Measurements from ENCODE around the gene PLCL2. TPM values are rescaled to one million over a fixed set of nuclear protein-coding genes. Genes with fewer than 3 reads are reported as not detected.

PLCL2 gene
- total and polyA plus RNA-seq, 4 donors: 1.5 to 16.5 (median 9.4) TPM

DNA sequence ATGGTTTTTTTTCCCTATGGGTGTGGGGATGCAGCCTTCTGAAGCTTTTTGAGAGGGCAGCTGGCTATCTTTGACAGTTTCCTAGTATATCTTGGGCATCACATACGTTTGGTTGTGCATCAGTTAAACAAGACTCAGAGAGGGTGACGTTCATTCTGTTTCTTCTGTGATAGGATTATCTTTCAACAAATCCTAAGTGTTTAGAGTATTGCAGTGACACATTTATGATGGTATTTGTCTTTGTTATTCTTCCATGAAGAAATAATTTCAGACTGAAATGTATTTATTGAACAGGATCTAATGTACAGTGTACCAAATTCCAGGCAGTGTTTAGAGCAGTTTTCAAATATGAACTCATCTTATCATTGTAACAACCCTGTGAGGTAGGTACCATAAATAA lies 114.4 kb downstream of the PLCL2 start:
- H3K4me1 ChIP-seq (ENCODE audit: control insufficient read depth in 4 of 4, insufficient read depth in 4 of 4, low read length in 3 of 4): peaks cover 4 to 18% (median 8%) of the 10 kb centered on the region in 4 donors
- 93% methylated on average over 2 of the region's 2 CpGs for WGBS
- H3K36me3 ChIP-seq (ENCODE audit: control insufficient read depth in 4 of 4, insufficient read depth in 3 of 4, low read depth in 1 of 4, low read length in 3 of 4): no peaks in the 10 kb centered on the region
- H3K27me3 ChIP-seq (ENCODE audit: control insufficient read depth in 4 of 4, insufficient read depth in 4 of 4, low read length in 3 of 4): no peaks in the 10 kb centered on the region
- TF ChIP-seq JUND (IDR thresholded peaks at IDR 0.05) (no peak), FOXA1 (IDR thresholded peaks at IDR 0.05) (no peak), SP1 (IDR thresholded peaks at IDR 0.05) (no peak)
- TF ChIP-seq, protein P1, sequence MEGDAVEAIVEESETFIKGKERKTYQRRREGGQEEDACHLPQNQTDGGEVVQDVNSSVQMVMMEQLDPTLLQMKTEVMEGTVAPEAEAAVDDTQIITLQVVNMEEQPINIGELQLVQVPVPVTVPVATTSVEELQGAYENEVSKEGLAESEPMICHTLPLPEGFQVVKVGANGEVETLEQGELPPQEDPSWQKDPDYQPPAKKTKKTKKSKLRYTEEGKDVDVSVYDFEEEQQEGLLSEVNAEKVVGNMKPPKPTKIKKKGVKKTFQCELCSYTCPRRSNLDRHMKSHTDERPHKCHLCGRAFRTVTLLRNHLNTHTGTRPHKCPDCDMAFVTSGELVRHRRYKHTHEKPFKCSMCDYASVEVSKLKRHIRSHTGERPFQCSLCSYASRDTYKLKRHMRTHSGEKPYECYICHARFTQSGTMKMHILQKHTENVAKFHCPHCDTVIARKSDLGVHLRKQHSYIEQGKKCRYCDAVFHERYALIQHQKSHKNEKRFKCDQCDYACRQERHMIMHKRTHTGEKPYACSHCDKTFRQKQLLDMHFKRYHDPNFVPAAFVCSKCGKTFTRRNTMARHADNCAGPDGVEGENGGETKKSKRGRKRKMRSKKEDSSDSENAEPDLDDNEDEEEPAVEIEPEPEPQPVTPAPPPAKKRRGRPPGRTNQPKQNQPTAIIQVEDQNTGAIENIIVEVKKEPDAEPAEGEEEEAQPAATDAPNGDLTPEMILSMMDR (IDR thresholded peaks at IDR 0.05; ENCODE audit: low read depth, low read length, missing input control): no peak
- H3K4me3 ChIP-seq (ENCODE audit: low read depth in 1 of 3, low read length in 3 of 3): no peak overlapping the region
- no peaks in the 10 kb centered on the region for H3K9me3 ChIP-seq (ENCODE audit: control insufficient read depth in 4 of 4, low read length in 3 of 4)
- H3K9ac ChIP-seq (ENCODE audit: low read depth in 1 of 2, low read length in 2 of 2): no peak overlapping the region
- no peak overlapping the region for H3K27ac ChIP-seq (ENCODE audit: low read depth in 1 of 2, low read length in 2 of 2)
- no peak for DNase-seq (ENCODE audit: low spot score)

DNA sequence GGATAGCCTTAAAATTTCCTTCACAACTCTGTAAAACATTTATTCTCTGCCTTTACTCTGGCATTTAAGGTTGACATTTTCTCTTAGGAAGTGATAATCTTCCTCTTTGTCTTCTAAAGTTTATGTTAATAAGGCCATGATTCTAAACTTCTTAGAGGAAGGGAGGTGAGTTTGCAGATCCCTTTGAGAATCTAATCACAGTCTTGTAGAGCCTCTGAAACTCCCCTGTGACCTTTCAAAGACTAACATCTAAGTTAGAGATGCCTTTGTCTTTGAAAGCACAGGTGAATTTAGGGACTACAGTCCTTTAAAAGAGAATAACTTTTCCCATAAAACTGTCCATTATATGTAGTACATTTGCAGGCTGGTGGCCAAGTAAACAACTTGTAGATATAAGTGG lies 115.1 kb downstream of the PLCL2 start:
- no peaks in the 10 kb centered on the region for H3K27me3 ChIP-seq (ENCODE audit: control insufficient read depth in 4 of 4, insufficient read depth in 4 of 4, low read length in 3 of 4)

DNA sequence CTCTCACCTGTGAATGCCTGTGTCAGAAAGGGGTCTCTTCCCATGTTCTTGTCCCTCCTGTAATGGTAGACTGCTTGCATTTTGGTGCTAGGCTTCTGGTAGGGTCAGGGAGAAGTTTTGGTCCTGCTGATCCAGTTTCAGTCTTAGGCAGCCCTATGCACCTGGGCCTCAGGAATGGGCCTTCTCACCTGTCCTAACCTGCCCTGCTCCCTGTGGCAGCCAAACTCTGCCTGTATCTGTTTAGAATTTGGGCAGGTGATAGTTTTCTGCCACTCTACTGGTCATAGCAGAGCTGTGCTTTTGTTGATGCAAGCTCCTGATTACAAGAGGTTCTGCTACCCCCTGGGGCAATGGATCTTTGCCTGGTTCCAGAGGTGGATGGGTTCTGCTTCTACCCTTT lies 118.7 kb downstream of the PLCL2 start:
- no peaks in the 10 kb centered on the region for H3K27me3 ChIP-seq (ENCODE audit: control insufficient read depth in 4 of 4, insufficient read depth in 4 of 4, low read length in 3 of 4)
- no peaks in the 10 kb centered on the region for H3K36me3 ChIP-seq (ENCODE audit: control insufficient read depth in 4 of 4, insufficient read depth in 3 of 4, low read depth in 1 of 4, low read length in 3 of 4)
- peaks cover 0 to 3% (median 0%) of the 10 kb centered on the region in 4 donors for H3K4me1 ChIP-seq (ENCODE audit: control insufficient read depth in 4 of 4, insufficient read depth in 4 of 4, low read length in 3 of 4)
- H3K4me3 ChIP-seq (ENCODE audit: low read depth in 1 of 3, low read length in 3 of 3): no peak overlapping the region
- no peak overlapping the region for H3K9ac ChIP-seq (ENCODE audit: low read depth in 1 of 2, low read length in 2 of 2)
- no peaks in the 10 kb centered on the region for H3K9me3 ChIP-seq (ENCODE audit: control insufficient read depth in 4 of 4, low read length in 3 of 4)
- no peak overlapping the region for H3K27ac ChIP-seq (ENCODE audit: low read depth in 1 of 2, low read length in 2 of 2)
- DNase-seq (ENCODE audit: low spot score): no peak
- TF ChIP-seq, protein P2, sequence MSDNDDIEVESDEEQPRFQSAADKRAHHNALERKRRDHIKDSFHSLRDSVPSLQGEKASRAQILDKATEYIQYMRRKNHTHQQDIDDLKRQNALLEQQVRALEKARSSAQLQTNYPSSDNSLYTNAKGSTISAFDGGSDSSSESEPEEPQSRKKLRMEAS (IDR thresholded peaks at IDR 0.05): no peak
- TF ChIP-seq HNF4G (IDR thresholded peaks at IDR 0.05) (no peak), EGR1 (IDR thresholded peaks at IDR 0.05; ENCODE audit: low read depth in 2 of 2) (no peak), GABPA (IDR thresholded peaks at IDR 0.05 in 1 of 2, conservative IDR thresholded peaks at IDR 0.05 in 1 of 2) (no peak), FOXA1 (IDR thresholded peaks at IDR 0.05) (no peak), FOXA2 (IDR thresholded peaks at IDR 0.05) (no peak), RAD21 (IDR thresholded peaks at IDR 0.05) (no peak), HNF4A (conservative IDR thresholded peaks at IDR 0.05) (no peak)
- TF ChIP-seq, protein P1 (IDR thresholded peaks at IDR 0.05; ENCODE audit: low read depth, low read length, missing input control): no peak

More for the DNA sequence above, 115.1 kb downstream of the PLCL2 start:
- Histone ChIP-seq H3K4me3 (ENCODE audit: low read depth in 1 of 3, low read length in 3 of 3) (no peak overlapping the region), H3K9me3 (ENCODE audit: control insufficient read depth in 4 of 4, low read length in 3 of 4) (no peaks in the 10 kb centered on the region), H3K27ac (ENCODE audit: low read depth in 1 of 2, low read length in 2 of 2) (no peak overlapping the region), H3K4me1 (ENCODE audit: control insufficient read depth in 4 of 4, insufficient read depth in 4 of 4, low read length in 3 of 4) (peaks cover 2 to 14% (median 6%) of the 10 kb centered on the region in 4 donors), H3K9ac (ENCODE audit: low read depth in 1 of 2, low read length in 2 of 2) (no peak overlapping the region), H3K36me3 (ENCODE audit: control insufficient read depth in 4 of 4, insufficient read depth in 3 of 4, low read depth in 1 of 4, low read length in 3 of 4) (no peaks in the 10 kb centered on the region)
- DNase-seq (ENCODE audit: low spot score): no peak
- TF ChIP-seq SP1 (IDR thresholded peaks at IDR 0.05) (no peak), YY1 (IDR thresholded peaks at IDR 0.05) (no peak), FOXA2 (IDR thresholded peaks at IDR 0.05) (no peak), HNF4G (IDR thresholded peaks at IDR 0.05) (no peak), JUND (IDR thresholded peaks at IDR 0.05) (no peak), RAD21 (IDR thresholded peaks at IDR 0.05) (no peak)
- TF ChIP-seq, protein P3, sequence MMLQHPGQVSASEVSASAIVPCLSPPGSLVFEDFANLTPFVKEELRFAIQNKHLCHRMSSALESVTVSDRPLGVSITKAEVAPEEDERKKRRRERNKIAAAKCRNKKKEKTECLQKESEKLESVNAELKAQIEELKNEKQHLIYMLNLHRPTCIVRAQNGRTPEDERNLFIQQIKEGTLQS (IDR thresholded peaks at IDR 0.05): no peak
- TF ChIP-seq, protein P1 (IDR thresholded peaks at IDR 0.05; ENCODE audit: low read depth, low read length, missing input control): no peak
